Suppressor macrophage treated with lipopolysaccharide for 4 hours (primary cell): Measurements from ENCODE around the gene DCAF12L1.

Experiments used
- DNase-seq: peaks from one replicate; pipeline ENCODE4 v3.0.0-alpha.2; 2020

The DCAF12L1 gene

DNA sequence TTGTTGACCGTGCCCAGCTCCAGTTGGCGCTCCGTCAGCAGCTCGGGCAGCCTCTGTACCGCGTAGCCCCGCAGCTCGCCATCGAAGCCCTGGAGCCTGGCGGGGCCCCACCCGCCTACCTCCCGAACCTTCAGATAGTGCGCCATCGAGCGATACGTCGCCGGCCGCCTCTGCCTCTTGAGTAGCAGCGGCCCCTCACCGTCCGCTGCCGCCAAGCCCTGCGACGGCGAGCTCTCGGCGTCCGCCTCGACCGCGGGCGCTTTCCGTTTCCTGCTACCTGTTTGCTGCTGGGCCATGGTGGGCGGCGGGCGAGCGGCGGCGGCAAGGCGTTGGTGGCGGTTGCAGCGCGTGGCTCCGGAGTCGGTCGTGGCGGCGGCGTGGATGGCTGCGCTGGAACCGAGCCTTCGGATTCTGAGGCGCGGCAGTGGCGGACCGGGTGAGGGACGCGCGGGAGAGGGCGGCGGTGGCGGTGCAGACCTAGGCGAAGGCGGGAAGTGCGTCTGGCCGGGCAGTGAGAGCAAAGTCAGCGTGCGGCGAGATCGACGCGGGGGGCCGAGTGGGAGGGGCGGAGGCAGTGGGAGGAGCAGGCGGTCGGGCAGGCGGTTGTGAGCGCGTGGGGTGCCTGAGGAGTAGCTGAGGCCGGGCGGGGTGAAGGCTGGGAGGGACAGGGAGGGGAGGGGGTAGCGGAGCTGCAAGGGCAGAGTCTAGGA, at the start of gene DCAF12L1:
DCAF12L1 (minus strand) TSS at position 502 of the 710 bp plus-strand sequence; CDS start at position 296, 206 bp downstream.
- DNase-seq, result no peak

DNA sequence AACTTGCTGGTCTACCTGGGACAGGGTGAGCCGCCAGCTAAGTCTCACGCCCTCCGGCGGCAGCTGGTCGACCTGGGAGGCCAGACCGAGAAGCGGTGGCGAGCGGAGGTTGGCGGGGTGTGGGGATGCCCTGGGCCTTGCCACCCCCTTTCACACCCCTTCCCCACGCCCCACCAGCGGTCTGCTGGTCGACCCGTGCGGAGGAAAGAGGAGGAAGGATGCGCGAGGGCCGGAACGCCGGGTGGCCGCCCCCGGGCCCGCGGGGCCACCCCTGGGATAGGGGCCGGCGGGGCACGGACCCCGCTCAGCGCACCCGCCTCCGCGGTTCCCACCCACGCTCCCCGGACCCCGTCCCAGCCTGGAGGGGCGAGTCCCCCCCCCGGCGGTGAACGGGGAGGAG, 28.3 kb upstream of the DCAF12L1 start:
- no peak for DNase-seq

DNA sequence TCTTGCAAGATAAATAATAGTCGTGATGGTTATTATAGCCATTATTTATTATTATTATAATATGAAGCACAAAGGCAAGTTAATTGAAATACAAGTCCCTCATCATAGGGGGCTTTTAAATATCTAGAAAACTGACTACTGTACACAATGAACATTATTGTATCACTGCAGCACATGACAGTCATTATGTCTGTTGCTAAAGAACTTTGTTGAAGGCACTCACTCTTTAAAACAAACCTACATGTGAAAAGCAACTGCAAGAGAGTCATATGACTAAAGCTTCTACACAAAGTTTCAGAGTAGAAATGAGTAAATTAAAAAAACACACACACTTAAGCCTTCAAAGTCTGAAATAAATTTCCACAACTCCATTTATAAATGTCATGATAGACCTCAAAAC, 23.3 kb upstream of the DCAF12L1 start:
- DNase-seq, result no peak

DNA sequence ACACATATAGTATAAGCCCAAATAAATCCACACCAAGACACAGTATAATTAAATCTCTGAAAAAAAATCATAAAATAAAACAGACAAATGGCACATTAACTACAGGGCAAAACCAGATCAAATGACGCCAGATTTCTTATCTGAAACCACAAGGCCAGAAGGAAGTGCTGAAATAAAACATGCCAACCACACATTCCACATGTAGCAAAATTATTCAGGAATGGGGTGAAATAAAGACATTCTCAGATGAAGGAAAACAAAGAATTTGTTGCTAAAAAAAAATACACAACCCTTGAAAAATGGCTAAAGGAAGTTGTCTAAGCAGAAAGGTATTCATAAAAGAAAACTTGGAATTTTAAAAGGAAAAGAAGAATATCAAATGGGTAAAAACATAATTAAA, 4.5 kb upstream of the DCAF12L1 start:
- no peak for DNase-seq

- DNase-seq, result no peak
These were observed 795 bp downstream of the DCAF12L1 start for GRCh38 chrX:126551725-126552312.

DNA sequence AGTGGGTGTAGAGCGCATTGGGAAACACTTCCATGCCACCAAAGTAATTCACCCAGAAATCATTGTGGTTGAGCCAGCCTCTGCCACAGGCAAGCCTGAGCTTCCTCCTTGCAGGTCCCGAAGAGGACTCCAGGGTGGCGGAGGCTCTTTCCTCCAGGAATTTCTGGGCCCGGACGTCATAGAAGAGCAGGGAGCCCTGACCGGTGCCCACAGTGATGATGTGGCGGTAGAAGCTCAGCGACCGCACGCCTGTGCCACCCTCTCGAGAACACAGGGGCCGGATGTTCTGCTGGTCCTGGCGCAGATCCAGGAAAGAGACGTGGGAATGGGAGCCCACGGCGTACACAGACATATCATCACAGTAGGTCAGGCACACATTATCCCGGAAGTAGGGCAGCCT, 1.3 kb downstream of the DCAF12L1 start:
- no peak for DNase-seq

DNA sequence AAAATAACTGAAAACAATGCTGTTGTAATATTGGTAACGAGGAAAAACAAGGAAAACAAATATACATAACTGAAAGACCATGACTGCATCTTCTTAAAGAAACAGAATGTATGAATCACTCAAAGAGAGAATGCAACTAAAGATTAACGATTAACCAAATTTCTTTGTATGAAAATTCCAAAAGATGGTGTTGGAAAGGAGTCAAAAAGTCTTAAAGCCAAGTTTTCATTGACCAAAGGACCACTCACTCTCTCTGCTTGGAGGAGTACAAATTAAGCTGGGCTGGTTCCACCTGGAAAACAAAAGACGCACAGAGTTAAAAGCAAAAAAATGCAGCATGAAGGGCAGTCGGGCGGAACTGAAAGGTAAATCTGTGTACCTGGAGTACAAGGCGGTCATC, 1.8 kb downstream of the DCAF12L1 start:
- DNase-seq, result no peak

GRCh38 chrX:126509923-126510322, 42.7 kb downstream of the DCAF12L1 start:
- DNase-seq, result no peak
